Activated T-helper 1 cell treated with Interleukin-2 at 50 U/mL for 16 hours (primary cell): ENCODE data around the gene CYP27C1.
"Not testable (repeated sequence)": the region's sequence is repeated elsewhere in the genome, so short reads cannot be mapped to it uniquely, and the experiment has no call there.

Source experiments
- DNase-seq: peaks from one replicate; pipeline ENCODE4 v3.0.0-alpha.2; 2020; ENCODE audit warnings: low read depth

The CYP27C1 gene

DNA sequence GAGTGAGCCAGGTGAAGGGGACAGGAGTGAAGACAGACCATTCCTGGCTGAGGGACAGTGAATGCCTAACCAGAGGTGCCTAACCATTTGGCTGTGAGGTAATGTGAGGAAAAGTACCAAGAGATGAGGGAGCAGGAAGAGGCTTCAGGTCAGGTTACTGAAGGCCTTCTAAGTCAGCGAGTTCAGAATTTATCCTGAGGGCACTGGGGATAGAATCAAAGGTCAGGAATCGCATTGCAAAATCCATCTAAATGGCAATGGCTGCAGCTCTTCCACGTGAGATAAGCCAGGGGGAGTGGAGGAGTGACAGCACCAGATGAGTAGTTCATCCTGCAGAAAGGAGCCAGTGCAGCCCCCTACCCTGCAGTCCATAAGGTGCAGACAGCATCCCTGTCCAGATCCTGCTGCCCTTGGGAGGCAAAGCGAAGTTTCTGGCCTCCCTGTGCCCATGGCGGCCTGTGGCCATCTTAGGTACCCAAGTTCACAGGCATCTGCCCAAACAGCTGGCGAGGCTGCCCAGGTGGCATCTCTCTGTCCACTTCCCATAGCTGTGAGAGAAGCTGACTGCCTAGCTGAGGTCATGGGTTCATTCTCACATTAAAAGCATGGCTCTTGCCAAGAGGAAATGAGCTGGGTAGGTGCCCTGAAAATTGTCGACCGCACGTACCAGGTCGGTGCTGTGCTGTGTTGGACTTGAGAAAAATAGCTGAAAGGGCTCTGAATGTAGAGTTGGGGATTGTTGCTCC lies 49.5 kb downstream of the CYP27C1 start:
- no peak for DNase-seq

DNA sequence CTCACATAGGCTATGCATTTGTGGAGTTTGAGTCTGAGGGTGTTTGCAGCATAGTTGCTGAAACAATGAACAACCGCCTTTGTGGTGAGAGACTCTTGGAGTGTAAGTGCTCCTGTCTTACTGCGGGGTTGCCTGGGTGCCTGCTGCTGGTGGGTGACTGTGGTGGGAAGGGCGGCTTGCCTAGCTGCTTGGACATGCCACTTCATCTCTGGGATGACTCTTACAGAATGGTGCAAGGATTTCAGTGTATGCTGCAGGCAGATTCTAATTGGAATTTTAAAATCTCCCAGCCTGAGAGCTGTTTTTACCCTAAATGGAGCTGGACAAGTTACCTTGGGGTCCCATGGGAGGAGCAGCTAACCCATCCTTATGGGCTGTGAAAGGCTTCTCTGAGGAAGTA lies 50.1 kb downstream of the CYP27C1 start:
- no peak for DNase-seq

DNA sequence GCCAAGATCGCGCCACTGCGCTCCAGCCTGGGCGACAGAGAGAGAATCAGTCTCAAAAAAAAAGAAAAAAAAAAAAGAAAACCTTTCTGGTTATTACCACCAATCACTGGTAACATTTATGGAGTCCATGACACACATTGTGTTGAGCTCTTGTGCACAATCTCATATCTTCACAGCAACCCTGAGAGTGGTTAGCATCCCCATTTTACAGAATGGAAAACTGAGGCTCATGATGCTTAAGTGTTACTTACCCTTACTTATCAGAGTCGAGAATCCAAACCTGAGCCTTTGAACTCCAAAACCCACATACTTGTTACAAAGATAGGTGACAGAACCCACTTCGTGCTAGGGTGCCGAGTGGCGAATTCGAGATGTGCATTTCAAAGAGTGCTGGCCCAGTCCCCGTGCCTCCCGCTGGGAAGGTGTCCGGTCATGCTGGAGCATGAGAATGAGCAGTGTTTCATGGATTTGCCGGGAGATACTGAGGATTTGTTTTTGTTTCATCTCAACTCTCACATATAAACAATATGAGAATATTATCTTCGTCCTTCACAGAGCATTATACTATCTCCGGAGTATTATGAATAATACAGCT lies 50.9 kb downstream of the CYP27C1 start:
- DNase-seq = no peak

DNA sequence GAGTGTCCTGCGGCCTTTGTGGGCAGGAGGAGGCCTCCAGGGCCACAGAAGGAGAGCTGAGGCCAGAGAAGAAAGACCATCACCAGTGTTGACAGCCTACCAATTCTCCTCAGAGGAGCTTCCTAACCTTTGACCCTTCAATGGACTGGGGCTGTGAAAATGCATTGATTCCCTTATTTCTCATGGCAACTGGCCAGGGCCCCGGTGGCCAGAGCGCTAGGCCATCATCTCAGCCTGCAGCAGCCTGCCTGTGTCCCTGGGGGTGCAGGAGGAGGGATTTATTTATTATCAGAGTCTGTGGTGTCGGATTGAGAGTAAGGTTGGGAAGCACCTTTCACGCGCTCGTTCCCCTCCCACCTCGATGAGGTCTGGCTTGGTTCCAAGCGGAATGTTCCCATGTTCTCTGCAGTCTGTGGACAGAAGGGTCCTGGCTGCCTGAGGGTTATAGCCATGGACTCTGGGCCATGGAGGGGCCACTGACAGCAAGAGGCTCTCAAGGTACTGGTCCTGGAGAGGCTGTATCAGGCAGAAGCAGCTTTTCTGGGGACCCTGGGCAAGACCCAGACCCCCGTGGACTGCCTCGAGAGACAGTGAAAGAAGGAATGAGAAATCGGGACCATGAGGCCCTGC lies 53.8 kb downstream of the CYP27C1 start:
- DNase-seq = no peak

DNA sequence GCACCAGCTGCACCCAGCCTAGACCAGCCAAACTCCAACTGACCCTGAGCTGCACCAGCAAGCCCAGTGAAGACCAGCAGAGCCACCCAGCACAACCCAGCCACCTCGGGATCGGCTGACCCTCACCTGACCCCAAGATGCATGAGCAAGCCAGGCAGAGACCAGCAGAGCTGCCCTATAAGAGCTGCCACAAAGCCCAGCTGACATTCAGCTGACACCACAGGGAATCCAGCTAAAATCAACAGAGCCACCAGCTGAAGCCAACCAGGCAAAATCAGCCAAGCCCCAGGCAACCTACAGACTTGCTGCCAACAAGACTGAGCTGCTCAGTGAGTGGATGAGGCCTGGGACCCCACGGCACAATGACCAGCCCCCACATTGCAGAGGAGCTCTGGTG lies 54.6 kb downstream of the CYP27C1 start:
- DNase-seq = no peak

DNA sequence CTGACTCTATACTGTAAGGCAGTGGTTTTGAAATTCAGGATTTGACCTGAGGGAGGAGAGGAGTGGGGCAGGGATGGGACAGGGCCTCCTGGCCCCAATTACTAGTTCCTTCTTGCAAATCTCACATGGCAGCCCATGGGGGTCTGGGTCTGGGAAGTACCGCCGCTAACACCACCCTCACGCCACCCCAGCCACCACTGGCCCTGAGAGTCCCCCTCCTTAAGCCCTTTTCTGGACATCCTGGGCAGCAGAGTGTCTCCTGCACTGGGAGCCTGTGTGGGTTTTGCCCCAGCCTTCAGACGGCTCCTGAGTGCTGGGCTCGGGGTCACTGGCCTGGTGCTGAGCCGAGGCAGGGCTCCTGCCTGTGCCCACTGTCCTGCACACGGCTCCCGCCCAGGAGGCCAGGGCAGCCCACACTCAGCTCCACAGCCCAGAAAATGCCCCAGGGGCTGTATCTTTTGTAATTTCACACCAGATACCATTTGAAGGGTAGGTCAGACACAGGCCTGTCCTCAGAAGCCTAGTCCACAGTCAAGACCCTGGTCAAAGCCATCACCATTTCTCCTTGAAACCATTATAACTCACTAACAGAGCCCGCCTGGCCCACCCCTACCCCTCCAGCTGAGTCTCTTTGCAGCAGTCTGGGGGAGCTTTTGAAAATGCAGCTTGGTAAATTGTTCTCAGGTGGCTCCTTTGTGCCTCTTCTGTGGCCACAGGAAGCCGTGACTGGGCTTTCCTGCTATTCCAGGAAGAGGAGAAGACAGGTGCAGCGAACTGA lies 55.1 kb downstream of the CYP27C1 start:
- no peak for DNase-seq

DNA sequence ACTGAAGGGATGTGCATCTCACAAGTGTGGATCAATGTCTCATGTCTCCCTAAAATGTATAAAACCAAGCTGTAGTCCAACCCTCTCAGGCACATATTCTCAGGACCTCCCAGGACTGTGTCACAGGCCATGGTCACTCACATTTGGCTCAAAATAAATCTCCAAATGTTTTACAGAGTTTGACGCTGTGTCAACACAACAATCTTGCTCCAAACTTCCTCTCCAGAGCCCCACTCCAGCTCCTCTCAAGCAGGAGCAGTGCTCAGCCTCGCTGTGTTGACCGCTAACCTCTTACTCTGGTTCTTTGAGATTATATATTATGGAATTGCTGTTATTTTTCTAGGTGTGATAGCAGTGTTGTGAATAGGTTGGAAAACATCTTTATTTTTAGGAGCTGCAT lies 56.2 kb downstream of the CYP27C1 start:
- no peak for DNase-seq

DNA sequence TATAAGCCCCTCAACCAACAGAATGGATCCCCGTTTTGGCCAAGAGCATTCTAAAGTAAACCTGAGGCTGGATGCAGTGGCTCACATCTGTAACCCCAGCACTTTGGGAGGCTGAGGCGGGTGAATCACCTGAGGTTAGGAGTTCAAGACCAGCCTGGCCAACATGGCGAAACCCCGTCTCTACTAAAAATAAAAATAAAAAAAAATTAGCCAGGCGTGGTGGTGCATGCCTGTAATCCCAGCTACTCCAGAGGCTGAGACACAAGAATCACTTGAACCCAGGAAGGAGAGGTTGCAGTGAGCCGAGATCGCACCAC lies 57.1 kb downstream of the CYP27C1 start:
- not testable (repeated sequence) for DNase-seq

DNA sequence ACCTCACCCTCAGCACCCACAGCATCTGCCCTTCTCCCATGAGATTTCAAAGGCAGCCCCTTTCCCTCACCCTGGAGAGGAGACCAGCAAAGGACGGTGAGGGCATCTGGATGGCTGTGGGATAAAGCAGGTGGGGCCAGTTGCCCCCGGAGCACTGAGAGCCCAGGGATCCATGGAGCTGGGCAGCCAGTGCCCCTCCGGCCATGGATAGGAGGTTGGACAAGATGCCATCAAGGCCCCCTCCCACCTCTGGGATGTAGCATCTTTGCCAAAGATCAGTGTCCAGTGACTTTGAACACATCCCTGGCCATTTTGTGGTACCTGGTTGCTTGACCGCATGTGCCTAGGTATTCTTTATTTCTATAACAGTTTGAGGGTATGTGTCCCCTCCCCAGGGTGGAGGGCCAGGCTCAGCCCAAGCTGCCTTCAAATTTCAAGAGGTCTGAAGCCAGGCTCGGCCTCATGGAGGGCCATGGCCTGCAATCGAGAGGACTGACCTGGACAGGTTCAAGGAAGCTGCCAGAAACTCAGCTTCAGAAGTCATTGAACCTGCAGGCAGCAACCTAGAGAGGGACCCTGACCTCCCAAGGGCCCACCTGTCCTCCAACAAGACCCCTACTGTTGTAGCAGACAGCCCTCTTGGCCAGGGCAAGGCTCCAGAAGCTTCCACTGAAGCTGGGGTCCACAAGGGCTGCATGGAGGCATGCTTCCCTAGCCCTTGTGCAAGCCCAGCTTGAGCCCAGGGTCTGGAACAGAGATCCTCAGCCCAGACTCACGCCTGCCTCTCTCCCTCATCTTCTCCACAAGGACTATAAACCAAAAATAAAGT lies 57.6 kb downstream of the CYP27C1 start:
- no peak for DNase-seq

DNA sequence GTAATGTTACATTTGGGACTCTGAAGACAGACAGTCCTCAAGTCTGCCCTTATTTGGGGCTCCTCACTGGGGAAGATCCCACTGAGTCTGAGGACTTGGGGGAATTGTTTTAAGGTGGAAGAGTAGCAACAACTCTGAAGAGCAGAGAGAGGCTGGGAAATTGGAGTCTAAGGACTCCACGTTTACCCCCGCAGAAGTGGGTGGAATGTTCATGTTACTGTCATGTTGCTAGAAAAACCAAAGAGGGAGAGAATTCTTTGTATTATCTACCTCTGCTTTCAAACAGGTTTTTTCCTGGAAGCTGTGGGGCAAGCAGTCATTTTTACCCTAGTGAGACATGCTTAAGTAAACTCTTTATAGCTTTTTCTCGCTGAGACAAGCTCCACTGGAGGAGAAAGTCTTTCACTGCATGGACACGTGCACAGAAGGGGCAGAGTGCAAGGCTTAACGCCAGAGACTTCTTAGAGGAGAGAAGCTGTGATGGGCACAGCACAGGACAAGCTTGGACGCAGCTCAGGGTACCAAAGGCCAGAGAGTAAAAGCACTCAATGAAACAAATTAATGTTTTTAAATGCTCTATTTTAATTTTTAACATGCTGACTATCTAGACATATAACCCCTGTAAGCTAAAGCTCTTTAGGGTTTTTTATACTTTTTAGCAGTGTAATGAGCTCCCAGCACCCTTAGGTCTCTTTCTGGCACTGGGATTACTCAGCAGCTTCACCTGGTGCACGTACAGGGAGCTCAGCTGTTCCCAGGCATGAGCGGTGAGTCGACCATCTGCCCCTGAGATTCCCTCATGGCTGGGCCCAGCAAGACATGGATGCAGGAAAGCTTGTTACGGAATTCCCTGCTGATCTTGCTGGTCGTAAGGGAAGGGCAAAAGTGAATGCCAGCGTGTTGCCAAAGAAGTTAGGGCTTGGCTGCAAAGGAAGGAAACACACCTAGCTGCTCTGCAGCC lies 58.6 kb downstream of the CYP27C1 start:
- DNase-seq = no peak

DNA sequence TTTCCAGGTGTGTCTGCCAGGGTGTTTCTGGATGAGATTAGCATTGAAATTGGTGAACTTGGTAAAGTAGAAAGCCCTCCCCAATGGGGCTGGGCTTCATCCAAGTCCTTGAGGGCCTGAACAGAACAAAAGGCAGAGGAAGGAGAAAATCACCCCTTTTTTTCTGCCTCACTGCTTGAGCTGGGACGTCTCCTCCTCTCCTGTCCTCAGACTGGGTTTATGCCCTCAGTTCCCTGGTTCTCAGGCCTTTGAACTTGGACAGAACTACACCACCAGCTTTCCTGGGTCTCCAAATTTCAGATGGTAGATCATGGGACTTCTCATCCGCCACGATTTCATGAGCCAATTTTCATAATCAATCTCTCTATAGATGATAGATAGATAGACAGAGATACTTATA lies 59.4 kb downstream of the CYP27C1 start:
- DNase-seq = no peak

DNA sequence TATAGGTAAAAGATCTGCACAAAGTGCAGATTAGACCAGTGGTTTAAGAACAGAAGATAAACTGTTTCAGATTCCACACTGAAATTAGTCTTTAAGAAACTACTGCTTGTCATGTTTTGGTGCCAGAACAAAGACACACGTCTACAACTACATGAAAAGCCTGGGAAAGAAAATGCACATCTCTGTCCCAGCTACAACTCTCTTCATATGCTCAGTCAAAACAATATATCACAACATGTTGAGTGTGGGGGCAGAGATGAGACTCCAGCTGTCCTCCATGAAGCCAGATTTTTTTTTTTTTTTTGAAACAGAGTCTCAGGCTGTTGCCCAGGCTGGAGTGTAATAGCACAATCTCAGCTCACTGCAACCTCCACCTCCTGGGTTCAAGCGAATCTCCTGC lies 60.6 kb downstream of the CYP27C1 start:
- DNase-seq = no peak

DNA sequence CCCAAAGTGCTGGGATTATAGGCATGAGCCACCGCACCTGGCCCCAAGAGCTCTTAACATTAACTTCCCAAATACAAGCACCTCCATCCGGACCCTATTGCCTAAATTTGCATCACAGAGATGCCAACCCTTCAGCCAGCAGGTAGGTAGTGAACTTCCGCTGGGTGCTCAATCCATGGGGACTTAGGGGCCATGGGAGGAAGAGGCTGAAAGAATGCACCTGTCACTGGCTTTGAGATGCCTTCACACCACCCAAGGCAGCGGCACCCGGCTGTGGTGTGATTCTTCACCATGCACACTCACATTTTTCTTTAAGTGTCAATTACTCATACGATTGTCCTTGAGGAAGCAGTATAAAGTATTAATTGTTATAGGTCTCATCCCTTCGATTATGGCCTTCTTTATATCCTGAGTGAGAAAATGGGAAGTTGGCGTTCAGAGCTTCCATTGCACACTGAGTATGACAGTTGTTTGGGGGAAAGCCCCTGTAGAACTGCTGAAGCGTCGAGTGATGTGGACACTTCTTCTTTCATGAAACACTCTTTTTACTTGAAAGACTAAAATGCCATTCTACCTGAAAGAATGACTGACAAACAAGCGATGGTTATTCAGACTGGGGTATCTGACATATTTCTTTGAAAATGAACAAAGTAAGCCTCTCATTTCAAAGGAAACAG lies 61.3 kb downstream of the CYP27C1 start:
- DNase-seq = no peak

DNA sequence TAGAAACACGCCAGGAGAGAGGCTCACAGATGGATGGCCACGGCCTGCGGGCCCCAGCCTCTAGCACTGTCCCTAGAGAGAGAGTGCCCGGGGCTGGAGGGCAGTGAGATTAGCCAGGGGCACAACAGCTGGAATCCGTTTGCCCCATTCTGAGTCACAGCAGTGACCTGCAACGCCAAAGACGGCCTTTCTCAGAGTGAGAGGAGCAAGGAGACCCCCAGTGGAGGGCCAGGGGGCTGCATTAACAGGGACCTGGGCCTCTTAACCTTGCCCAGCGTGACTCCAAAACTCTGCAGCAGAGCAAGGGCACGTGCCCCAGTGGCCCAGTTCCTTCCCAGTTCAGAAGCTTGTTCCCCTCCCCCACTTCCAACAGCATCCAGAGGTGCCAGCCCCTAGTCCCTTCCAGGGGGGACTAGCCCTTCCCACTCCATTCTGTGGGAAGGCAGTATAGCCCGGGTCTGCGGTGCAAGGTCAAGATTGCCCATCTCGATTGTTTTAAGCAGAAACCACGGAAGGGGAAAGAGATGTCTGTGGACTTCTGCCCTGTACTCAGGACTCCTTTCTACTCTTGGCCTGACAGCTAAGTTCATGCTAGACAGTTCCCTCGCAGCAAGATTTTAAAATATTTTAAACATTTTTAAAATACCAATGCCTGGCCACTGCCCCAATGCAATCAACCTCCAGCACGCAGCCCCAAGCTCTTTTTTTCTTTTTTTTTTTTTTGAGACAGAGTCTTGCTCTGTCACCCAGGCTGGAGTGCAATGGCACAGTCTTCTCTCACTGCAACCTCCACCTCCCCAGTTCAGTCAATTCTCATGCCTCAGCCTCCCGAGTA lies 62.2 kb downstream of the CYP27C1 start:
- DNase-seq = no peak

DNA sequence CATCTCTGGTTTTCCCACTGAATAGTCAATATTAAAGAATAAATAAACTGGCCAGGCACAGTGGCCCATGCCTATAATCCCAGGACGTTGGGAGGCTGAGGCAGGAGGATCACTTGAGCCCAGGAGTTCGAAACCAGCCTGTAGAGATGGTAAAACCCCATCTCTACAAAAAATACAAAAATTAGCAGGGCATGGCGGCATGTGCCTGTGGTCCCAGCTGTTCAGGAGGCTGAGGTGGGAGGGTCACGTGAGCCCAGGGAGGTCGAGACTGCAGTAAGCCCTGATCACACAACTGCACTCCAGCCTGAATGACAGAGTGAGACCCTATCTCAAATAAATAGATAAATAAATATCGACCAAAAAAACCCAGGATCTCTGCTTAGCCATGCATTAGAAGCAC lies 63.0 kb downstream of the CYP27C1 start:
- DNase-seq = no peak

DNA sequence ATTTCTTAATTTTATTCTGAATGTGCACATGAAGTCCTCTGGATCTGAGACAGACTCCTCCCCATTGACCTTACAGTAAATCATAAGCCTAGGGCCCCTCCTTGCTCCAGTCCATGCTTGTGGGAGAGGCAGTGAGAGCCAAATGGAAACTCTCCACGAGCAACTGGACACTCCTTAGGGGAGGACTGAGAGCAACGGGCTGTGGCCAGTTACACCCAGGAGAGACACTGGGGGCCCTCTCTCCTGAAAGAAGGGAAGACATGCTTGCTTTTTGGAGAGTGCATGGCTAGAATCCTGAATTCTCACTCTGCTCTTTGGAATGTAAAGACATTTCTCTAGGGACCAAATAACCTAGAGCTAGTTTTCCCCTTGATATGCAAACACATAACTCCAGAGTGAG lies 64.2 kb downstream of the CYP27C1 start:
- no peak for DNase-seq

DNA sequence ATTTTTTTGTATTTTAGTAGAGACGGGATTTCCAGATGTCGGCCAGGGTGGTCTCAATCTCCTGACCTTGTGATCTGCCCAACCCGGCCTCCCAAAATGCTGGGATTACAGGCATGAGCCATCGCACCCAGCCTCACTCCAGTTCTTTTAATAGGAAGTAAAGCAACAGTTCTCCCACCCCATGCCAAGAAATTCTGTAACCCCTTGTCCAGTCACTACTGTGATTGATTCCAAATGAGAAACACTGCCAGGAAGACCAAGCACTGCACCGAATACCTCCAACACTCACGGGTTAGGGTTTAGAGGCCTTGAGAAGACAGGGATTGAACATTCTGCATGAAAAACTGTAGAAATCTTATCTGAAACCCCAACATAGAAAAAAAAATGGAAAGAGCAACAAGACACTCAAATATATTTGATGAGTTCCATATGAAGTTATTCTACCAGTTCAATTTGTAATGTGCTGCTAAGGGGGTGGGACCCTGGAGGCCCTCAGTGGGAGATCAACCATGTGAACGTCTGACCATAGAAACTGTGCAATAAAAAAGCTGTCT lies 65.0 kb downstream of the CYP27C1 start:
- no peak for DNase-seq

DNA sequence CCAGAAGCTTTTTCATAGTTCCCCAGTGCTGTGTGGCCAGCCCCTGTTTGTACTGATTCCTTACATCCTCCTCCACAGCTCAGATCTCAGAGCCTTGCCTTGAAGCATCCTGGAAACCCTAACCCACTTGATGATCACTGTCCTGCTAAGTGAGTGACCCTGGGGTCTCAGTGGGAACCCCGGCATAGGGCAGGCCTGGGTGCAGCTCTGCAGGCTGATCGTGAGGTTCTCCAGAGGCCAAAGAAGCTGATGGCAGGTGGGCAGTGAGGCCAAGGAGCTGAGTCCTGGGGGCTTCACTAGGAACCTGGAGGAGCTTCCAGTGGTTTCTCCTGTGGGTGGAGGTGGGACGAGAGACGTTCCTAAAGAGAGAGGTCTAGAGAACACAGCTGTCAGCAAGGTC lies 65.7 kb downstream of the CYP27C1 start:
- no peak for DNase-seq

DNA sequence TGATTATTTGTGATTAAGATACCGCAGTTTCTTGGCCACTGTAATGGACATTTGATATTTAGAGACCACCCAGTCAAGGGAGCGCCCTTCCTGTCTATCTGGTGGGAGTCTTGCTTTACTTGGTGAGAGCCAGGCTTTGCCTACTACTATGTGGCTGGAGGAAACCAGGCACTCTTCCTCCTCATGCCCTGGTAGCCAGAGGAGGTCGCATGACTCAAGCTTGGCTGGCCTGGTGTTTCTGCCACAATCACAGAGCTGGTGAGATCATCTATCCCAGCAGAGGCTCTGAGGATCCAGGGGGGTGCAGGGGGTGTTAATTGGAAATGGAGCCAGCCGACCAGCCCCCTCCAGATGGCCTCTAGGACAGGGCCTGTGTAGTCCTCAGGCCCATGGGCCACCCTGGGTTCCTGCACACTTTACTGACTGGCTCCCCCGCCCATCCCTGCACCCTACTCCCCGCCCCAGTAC lies 66.4 kb downstream of the CYP27C1 start:
- DNase-seq = no peak
